Activated CD4-positive, alpha-beta memory T cell treated with anti-CD3 and anti-CD28 coated beads, Interleukin-2, amount 10 ng/mL, durations not matched to agents 7 days and 5 days (primary cell): Measurements from ENCODE around the gene INTS3. TPM values are rescaled to one million over a fixed set of nuclear protein-coding genes. Genes with fewer than 3 reads are reported as not detected.

ENCODE experiments used
- CTCF ChIA-PET: fragments of 350-600 bp; sonication (Branson Sonifier 250); formaldehyde crosslinking; loops from one replicate; lab custom pipeline; 2021; ENCODE audit warnings: antibody characterized with exemption, inconsistent platforms; lab: Charles Lee
- POLR2A ChIA-PET: fragments of 350-600 bp; sonication (Branson Sonifier 250); formaldehyde crosslinking; loops from one replicate; lab custom pipeline; 2021; ENCODE audit warnings: antibody characterized with exemption; lab: Charles Lee
- DNase-seq: peaks from one replicate; pipeline ENCODE4 v3.0.0-alpha.2; 2020
- H3K27ac Mint-ChIP-seq: one replicate; pipeline ENCODE4 v1.8.0; 2021; ENCODE audit warnings: mild to moderate bottlenecking, mixed read lengths
- H3K27me3 Mint-ChIP-seq: one replicate; pipeline ENCODE4 v1.8.0; 2021; ENCODE audit warnings: mixed read lengths
- H3K36me3 Mint-ChIP-seq: one replicate; pipeline ENCODE4 v1.8.0; 2021; ENCODE audit warnings: low read depth, mixed read lengths
- H3K4me1 Mint-ChIP-seq: one replicate; pipeline ENCODE4 v1.8.0; 2021; ENCODE audit warnings: mixed read lengths
- H3K4me3 Mint-ChIP-seq: one replicate; pipeline ENCODE4 v1.8.0; 2021; ENCODE audit warnings: mild to moderate bottlenecking, mixed read lengths
- H3K9me3 Mint-ChIP-seq: one replicate; pipeline ENCODE4 v1.8.0; 2021; ENCODE audit warnings: mixed read lengths
- total RNA-seq, 2 experiments: library from RNA; stranded (reverse); gene quantifications; one replicate each; pipeline ENCODE4 v1.2.3, GENCODE V29; 2021

Gene INTS3
- total RNA-seq, 2 experiments from 2014 or later: 46.9 to 50.5 TPM

DNA sequence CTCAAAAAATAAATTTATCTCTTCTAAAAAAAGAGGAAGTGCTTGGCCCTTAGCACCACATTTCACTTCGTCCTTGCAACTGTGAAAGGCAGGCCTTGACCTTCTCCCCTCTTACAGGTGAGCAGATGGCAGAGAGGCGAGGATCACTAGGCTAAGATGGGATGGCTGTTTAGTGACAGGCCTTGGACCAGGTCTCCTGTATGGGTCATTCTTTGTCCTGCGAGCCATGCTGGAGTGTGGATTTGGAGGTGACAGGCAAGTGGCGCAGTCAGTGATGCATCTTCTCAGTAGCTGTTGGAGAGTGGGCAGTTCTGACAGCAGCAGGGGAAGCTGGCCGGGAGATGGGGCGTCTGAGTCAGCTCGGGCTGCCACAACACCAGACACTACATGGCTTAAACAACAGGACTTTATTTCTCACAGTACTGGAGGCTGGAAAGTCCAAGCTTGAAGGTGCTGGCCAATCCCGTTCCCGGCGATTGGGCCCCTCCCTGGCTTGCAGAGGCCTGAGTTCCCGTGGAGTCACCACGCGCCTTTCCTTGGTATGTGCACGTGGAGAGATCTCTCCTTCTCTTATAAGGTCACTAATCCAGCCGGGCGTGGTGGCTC is 63.9 kb downstream of the INTS3 start:
- H3K4me3 Mint-ChIP-seq: peak overlapping the region; percentile 17
- ChIA-PET POLR2A (interaction anchor here (1.0 to 1.4 kb wide), 9 partner anchors 8 to 195 kb away, joined by 3 to 6 read pairs (median 3); partner anchors contain the start of gene SLC27A3), CTCF (interaction anchor here (0.6 to 3.6 kb wide), 7 partner anchors 8 to 356 kb away, joined by 3 to 17 read pairs (median 3); partner anchors contain the start of gene RAB13)
- DNase-seq: no peak
- peaks cover 13% of the 10 kb centered on the region for H3K27me3 Mint-ChIP-seq
- H3K36me3 Mint-ChIP-seq: peaks cover 4% of the 10 kb centered on the region
- H3K27ac Mint-ChIP-seq: peak overlapping the region; percentile 62
- H3K9me3 Mint-ChIP-seq: no peaks in the 10 kb centered on the region
- peaks cover 48% of the 10 kb centered on the region for H3K4me1 Mint-ChIP-seq

GRCh38 chr1:153792631-153793041 is 64.8 kb downstream of the INTS3 start:
- Mint-ChIP-seq H3K4me3 (no peak overlapping the region), H3K36me3 (peaks cover 4% of the 10 kb centered on the region), H3K27me3 (peaks cover 8% of the 10 kb centered on the region), H3K4me1 (peaks cover 54% of the 10 kb centered on the region), H3K27ac (no peak overlapping the region), H3K9me3 (no peaks in the 10 kb centered on the region)
- ChIA-PET POLR2A (interaction anchor here (0.8 to 1.7 kb wide), 5 partner anchors 9 to 198 kb away, joined by 3 to 7 read pairs (median 4); no protein-coding TSS in a partner anchor), CTCF (interaction anchor here (0.7 to 3.6 kb wide), 4 partner anchors 9 to 245 kb away, joined by 3 to 17 read pairs (median 4); partner anchors contain the start of gene RAB13)
- no peak for DNase-seq

DNA sequence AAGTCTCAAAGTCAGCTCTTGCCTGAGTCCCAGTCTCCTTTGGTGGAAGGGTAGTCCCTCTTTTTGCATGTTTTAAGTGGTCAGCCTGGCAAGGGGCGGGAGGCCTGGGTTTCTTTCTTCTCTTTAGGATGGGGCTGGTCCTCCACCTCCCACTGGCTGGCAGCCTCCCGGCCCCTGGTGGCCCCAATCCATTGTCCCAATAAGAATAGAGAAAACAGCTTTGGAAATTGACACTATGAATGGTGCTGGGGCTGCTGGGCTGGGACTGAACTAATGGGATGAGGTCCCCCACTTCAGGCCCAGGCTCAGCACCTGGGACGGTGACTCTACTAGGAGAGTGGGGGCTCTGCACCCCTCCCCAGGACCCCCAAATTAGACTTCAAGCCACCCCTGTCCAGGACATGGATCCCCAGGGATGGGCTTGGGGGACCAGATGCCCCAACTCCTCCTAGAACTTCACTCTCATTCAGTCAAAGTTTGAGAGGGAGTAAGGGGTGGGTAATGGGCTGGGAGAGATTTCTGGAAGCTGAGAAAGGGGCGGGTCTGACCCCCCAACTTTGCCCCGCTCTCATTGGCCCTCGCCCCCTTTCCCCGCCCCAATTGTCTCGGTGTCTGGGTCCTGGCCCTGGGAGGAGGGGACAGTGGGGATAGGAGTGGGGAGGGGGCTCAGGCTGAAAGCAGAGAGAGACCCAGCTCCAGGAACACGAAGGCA is 65.6 kb downstream of the INTS3 start:
- CTCF ChIA-PET: interaction anchor here (3.6 kb wide), 1 partner anchor 193 kb away, joined by 17 read pairs; the partner anchor contains the start of gene RAB13
- peaks cover 52% of the 10 kb centered on the region for H3K4me1 Mint-ChIP-seq
- H3K9me3 Mint-ChIP-seq: no peaks in the 10 kb centered on the region
- peaks cover 3% of the 10 kb centered on the region for H3K27me3 Mint-ChIP-seq
- no peak overlapping the region for H3K27ac Mint-ChIP-seq
- no peak overlapping the region for H3K4me3 Mint-ChIP-seq
- peaks cover 4% of the 10 kb centered on the region for H3K36me3 Mint-ChIP-seq
- POLR2A ChIA-PET: interaction anchor here (0.8 to 1.7 kb wide), 4 partner anchors 10 to 198 kb away, joined by 3 to 7 read pairs (median 4); no protein-coding TSS in a partner anchor
- DNase-seq: no peak

GRCh38 chr1:153793973-153794615 is 66.2 kb downstream of the INTS3 start:
- Mint-ChIP-seq H3K36me3 (peaks cover 4% of the 10 kb centered on the region), H3K4me3 (no peak overlapping the region), H3K27me3 (no peaks in the 10 kb centered on the region), H3K27ac (no peak overlapping the region), H3K9me3 (no peaks in the 10 kb centered on the region), H3K4me1 (peaks cover 49% of the 10 kb centered on the region)
- DNase-seq: no peak
- POLR2A ChIA-PET: interaction anchor here (1.7 kb wide), 1 partner anchor 9 kb away, joined by 7 read pairs; no protein-coding TSS in a partner anchor
- CTCF ChIA-PET: no interaction called here

DNA sequence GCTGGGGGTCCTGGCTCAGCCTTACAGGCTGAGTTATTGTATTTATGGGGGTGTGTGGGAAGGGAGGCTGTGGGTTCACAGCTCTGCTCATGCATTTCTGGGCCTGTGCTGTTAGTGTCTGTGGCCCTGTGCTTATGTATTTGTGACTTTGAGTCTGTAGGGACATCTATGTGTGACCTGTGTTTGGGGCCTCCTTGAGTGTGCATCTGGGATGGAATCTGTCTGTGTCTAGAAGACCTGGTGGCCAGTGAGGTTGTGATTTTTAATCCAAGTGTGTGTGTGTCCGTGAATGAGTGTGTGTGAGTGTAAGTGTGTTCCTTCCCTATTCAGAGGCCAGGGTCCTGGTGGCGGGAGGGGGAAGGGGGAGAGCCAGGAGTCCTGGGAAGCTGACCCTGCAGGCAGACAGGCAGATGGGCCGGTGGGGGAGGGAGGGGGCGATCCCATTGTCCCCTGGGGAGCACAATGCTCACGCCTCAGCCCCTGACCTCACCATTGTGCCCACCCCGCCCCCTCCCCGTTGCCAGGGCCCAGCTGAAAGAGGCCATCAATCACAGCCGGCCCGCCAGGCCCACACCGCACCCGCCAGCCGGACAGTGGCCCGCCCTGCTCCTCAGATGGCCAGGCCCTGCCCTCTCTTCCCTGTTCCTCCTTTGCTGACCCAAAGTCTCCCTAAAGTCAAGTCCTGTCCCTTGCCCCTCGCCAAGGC is 66.9 kb downstream of the INTS3 start:
- CTCF ChIA-PET: interaction anchor here (1.0 to 4.5 kb wide), 2 partner anchors 150 to 192 kb away, joined by 3 to 43 read pairs; partner anchors contain the start of gene RAB13
- DNase-seq: no peak
- no peaks in the 10 kb centered on the region for H3K27me3 Mint-ChIP-seq
- no peaks in the 10 kb centered on the region for H3K9me3 Mint-ChIP-seq
- H3K4me3 Mint-ChIP-seq: no peak overlapping the region
- peaks cover 3% of the 10 kb centered on the region for H3K36me3 Mint-ChIP-seq
- POLR2A ChIA-PET: no interaction called here
- H3K27ac Mint-ChIP-seq: no peak overlapping the region
- peaks cover 45% of the 10 kb centered on the region for H3K4me1 Mint-ChIP-seq

GRCh38 chr1:153795330-153795837 is 67.5 kb downstream of the INTS3 start:
- POLR2A ChIA-PET: no interaction called here
- H3K4me3 Mint-ChIP-seq: no peak overlapping the region
- no peak for DNase-seq
- H3K27me3 Mint-ChIP-seq: no peaks in the 10 kb centered on the region
- H3K27ac Mint-ChIP-seq: no peak overlapping the region
- CTCF ChIA-PET: interaction anchor here (1.0 to 4.5 kb wide), 4 partner anchors 12 to 191 kb away, joined by 3 to 43 read pairs (median 4); partner anchors contain the start of gene RAB13
- H3K9me3 Mint-ChIP-seq: no peaks in the 10 kb centered on the region
- H3K4me1 Mint-ChIP-seq: peaks cover 38% of the 10 kb centered on the region
- H3K36me3 Mint-ChIP-seq: no peaks in the 10 kb centered on the region

GRCh38 chr1:153795934-153796785 is 68.3 kb downstream of the INTS3 start:
- ChIA-PET POLR2A (interaction anchor here (0.8 to 1.5 kb wide), 6 partner anchors 9 to 194 kb away, joined by 3 to 5 read pairs (median 4); partner anchors contain the start of genes JTB and RPS27), CTCF (interaction anchor here (1.0 to 4.5 kb wide), 8 partner anchors 11 to 191 kb away, joined by 3 to 43 read pairs (median 4); partner anchors contain the start of genes CREB3L4 and RAB13)
- Mint-ChIP-seq H3K4me1 (peaks cover 31% of the 10 kb centered on the region), H3K27me3 (no peaks in the 10 kb centered on the region), H3K4me3 (no peak overlapping the region), H3K27ac (no peak overlapping the region), H3K9me3 (no peaks in the 10 kb centered on the region), H3K36me3 (no peaks in the 10 kb centered on the region)
- DNase-seq: no peak

DNA sequence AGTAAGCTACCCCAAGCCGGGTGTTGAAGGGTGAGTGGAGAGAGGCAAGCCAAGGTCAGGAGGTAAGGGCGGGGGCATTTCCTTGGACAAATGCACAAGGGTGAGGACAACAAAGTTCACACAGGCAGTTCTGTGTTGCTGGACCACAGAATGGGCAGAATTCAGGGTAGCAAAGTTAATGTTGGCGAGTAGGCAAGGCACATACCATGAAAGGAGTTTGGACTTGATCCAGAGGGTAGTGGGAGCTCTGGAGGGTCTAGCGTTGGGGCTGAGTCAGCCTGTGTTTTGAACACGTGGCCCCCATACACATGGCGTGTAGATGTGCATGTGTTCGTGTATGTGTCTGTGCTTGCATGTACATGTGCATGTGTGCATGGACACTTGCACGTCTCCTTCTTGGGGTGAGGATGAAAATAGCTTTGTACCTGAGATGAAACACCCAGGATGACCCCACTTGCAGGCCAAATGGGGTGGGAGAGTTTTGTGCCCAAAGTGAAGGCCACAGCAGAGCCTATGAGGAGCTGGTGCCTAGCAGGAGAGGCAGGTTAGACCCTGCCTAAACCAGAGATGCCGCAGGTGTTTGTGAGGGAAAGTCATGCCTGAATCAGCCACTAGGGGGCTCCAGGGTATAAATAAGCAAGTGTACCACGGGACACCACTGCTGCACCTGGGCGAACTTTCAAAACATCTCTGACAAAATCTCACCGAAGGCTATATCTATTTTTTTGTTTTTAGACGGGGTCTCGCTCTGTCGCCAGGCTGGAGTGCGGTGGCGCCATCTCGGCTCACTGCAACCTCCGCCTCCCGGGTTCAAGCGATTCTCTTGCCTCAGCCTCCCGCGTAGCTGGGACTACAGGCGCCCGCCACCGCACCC is 69.2 kb downstream of the INTS3 start:
- peaks cover 2% of the 10 kb centered on the region for H3K36me3 Mint-ChIP-seq
- H3K9me3 Mint-ChIP-seq: no peaks in the 10 kb centered on the region
- peaks cover 23% of the 10 kb centered on the region for H3K4me1 Mint-ChIP-seq
- peak; percentile 86 for DNase-seq
- no peak overlapping the region for H3K4me3 Mint-ChIP-seq
- CTCF ChIA-PET: interaction anchor here (0.6 to 4.5 kb wide), 14 partner anchors 10 to 190 kb away, joined by 3 to 43 read pairs (median 3); partner anchors contain the start of genes CREB3L4, DENND4B, JTB and RAB13
- H3K27ac Mint-ChIP-seq: peak overlapping the region; percentile 44
- POLR2A ChIA-PET: interaction anchor here (0.8 to 3.0 kb wide), 12 partner anchors 8 to 193 kb away, joined by 3 to 15 read pairs (median 4); partner anchors contain the start of genes DENND4B, GATAD2B, JTB and RAB13
- no peaks in the 10 kb centered on the region for H3K27me3 Mint-ChIP-seq

GRCh38 chr1:153798468-153798780 is 70.6 kb downstream of the INTS3 start:
- Mint-ChIP-seq H3K36me3 (peaks cover 16% of the 10 kb centered on the region), H3K4me3 (no peak overlapping the region), H3K27ac (no peak overlapping the region), H3K9me3 (no peaks in the 10 kb centered on the region), H3K4me1 (peaks cover 23% of the 10 kb centered on the region), H3K27me3 (no peaks in the 10 kb centered on the region)
- ChIA-PET POLR2A (interaction anchor here (1.0 to 3.0 kb wide), 5 partner anchors 23 to 192 kb away, joined by 3 to 15 read pairs (median 4); partner anchors contain the start of genes GATAD2B, RAB13 and SLC27A3), CTCF (interaction anchor here (0.6 to 4.5 kb wide), 8 partner anchors 14 to 188 kb away, joined by 3 to 43 read pairs (median 4); partner anchors contain the start of genes CREB3L4, DENND4B, RAB13 and SLC27A3)
- no peak for DNase-seq

DNA sequence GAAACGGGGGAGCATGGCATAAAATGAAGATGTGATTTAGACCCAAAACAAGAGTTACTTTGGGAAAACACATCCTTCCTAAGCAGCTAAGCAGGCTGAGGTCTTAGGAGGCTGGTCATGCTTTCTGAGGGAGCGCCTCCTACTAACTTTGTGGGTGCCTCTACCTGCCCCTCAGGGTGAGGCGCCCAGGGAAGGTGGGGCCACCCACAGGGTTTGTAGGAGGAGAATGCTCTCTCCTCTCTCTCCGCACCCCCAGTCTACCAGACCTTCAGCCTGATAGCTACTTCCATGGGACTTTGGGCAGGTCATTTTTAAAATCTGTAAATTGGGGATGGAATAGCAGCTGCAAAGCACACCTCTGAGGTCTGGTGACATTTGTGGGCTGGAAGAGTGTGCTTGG is 71.2 kb downstream of the INTS3 start:
- Mint-ChIP-seq H3K27me3 (no peaks in the 10 kb centered on the region), H3K9me3 (no peaks in the 10 kb centered on the region), H3K4me1 (peaks cover 28% of the 10 kb centered on the region), H3K4me3 (no peak overlapping the region), H3K36me3 (peaks cover 21% of the 10 kb centered on the region), H3K27ac (no peak overlapping the region)
- POLR2A ChIA-PET: interaction anchor here (1.0 to 3.0 kb wide), 2 partner anchors 124 to 191 kb away, joined by 3 to 14 read pairs; partner anchors contain the start of gene GATAD2B
- CTCF ChIA-PET: interaction anchor here (1.3 to 4.5 kb wide), 3 partner anchors 13 to 188 kb away, joined by 3 to 43 read pairs (median 5); partner anchors contain the start of gene RAB13
- no peak for DNase-seq
